Neuronal stem cell (in vitro differentiated cells): ENCODE data around the gene ADRM1.

Experiments used
- DNase-seq: peaks from one replicate; pipeline ENCODE4 v3.0.0-alpha.2; 2013; ENCODE audit warnings: low spot score
- H2AFZ ChIP-seq: one replicate; pipeline ENCODE4 v1.6.1; 2013; ENCODE audit warnings: mild to moderate bottlenecking, low read length, inconsistent platforms
- H2AK5ac ChIP-seq: 2 replicates; pipeline ENCODE4 v1.6.1; 2013; ENCODE audit warnings: low read depth, mild to moderate bottlenecking, inconsistent platforms, low read length, moderate library complexity, mixed read lengths
- H2BK120ac ChIP-seq: 2 replicates; pipeline ENCODE4 v1.6.1; 2013; ENCODE audit warnings: low read depth, mild to moderate bottlenecking, inconsistent platforms, low read length, moderate library complexity, mixed read lengths
- H2BK12ac ChIP-seq: one replicate; pipeline ENCODE4 v1.6.1; 2013; ENCODE audit warnings: low read length, inconsistent platforms
- H2BK15ac ChIP-seq: 2 replicates; pipeline ENCODE4 v1.6.1; 2013; ENCODE audit warnings: mild to moderate bottlenecking, low read length, inconsistent platforms, mixed read lengths
- H2BK5ac ChIP-seq: one replicate; pipeline ENCODE4 v1.6.1; 2013; ENCODE audit warnings: inconsistent platforms, mild to moderate bottlenecking, low read length, moderate library complexity
- H3K14ac ChIP-seq: one replicate; pipeline ENCODE4 v1.6.1; 2013; ENCODE audit warnings: low read length, inconsistent platforms
- H3K18ac ChIP-seq: 2 replicates; pipeline ENCODE4 v1.6.1; 2013; ENCODE audit warnings: low read length, inconsistent platforms
- H3K23ac ChIP-seq: 2 replicates; pipeline ENCODE4 v1.6.1; 2013; ENCODE audit warnings: low read depth, mild to moderate bottlenecking, mixed read lengths, low read length, inconsistent platforms; ENCODE audit not compliant: poor library complexity
- H3K27ac ChIP-seq: replicated peaks from 3 replicates; pipeline ENCODE4 v1.5.1; 2013; ENCODE audit warnings: low read length, inconsistent platforms
- H3K27me3 ChIP-seq, 3 experiments: 2 replicates each; pipeline ENCODE4 v1.6.1; 2013; ENCODE audit warnings: low read length in 3 of 3, mild to moderate bottlenecking in 2 of 3, inconsistent platforms in 1 of 3, low read depth in 1 of 3, mixed read lengths in 1 of 3, moderate library complexity in 1 of 3; ENCODE audit not compliant: control insufficient read depth in 3 of 3, insufficient read depth in 3 of 3
- H3K36me3 ChIP-seq, 2 donors: replicated peaks in 1 of 2; 2 replicates each; pipeline ENCODE4 v1.6.1; 2013; ENCODE audit warnings: low read length in 2 of 2; ENCODE audit not compliant: control insufficient read depth in 2 of 2, insufficient read depth in 2 of 2
- H3K4ac ChIP-seq: 2 replicates; pipeline ENCODE4 v1.6.1; 2013; ENCODE audit warnings: inconsistent platforms, mild to moderate bottlenecking, low read length, moderate library complexity
- H3K4me1 ChIP-seq, 2 donors: 1 replicate in 1 of 2; 2 replicates in 1 of 2; pipeline ENCODE4 v1.6.1; 2013; ENCODE audit warnings: low read length in 2 of 2, low read depth in 1 of 2; ENCODE audit not compliant: control insufficient read depth in 2 of 2, insufficient read depth in 1 of 2
- H3K4me2 ChIP-seq: one replicate; pipeline ENCODE4 v1.6.1; 2013; ENCODE audit warnings: mild to moderate bottlenecking, low read length, inconsistent platforms; ENCODE audit not compliant: insufficient read depth, poor library complexity, severe bottlenecking
- H3K4me3 ChIP-seq, 2 donors: 2 replicates each; pipeline ENCODE4 v1.5.1; 2013; ENCODE audit warnings: low read length in 2 of 2, mild to moderate bottlenecking in 2 of 2, inconsistent platforms in 1 of 2, moderate library complexity in 1 of 2
- H3K79me1 ChIP-seq: one replicate; pipeline ENCODE4 v1.6.1; 2013; ENCODE audit warnings: low read depth, mild to moderate bottlenecking, inconsistent platforms, low read length, moderate library complexity
- H3K9ac ChIP-seq: one replicate; pipeline ENCODE4 v1.6.1; 2013; ENCODE audit warnings: mild to moderate bottlenecking, low read depth, low read length, inconsistent platforms; ENCODE audit not compliant: poor library complexity
- H3K9me3 ChIP-seq, 2 donors: replicated peaks in 1 of 2; 2 replicates each; pipeline versions ENCODE3 to v1.6.1; 2013; ENCODE audit warnings: low read length in 2 of 2, mild to moderate bottlenecking in 2 of 2, inconsistent platforms in 1 of 2, low read depth in 1 of 2, mixed read lengths in 1 of 2, moderate library complexity in 1 of 2; ENCODE audit not compliant: control insufficient read depth in 2 of 2, insufficient read depth in 1 of 2
- H4K8ac ChIP-seq: one replicate; pipeline ENCODE4 v1.6.1; 2013; ENCODE audit warnings: low read depth, mild to moderate bottlenecking, inconsistent platforms, low read length, moderate library complexity
- H4K91ac ChIP-seq: one replicate; pipeline ENCODE4 v1.6.1; 2013; ENCODE audit warnings: low read length, low read depth, mild to moderate bottlenecking, inconsistent platforms; ENCODE audit not compliant: poor library complexity
- WGBS, 2 donors: extraction: QIAGEN DNeasy Blood & Tissue Kit; methylation state at CpG; one replicate each; pipeline ENCODE4 v1.1.7; 2013; ENCODE audit warnings: missing lambda C conversion rate in 2 of 2, mixed read lengths in 1 of 2; ENCODE audit not compliant: insufficient read length in 2 of 2, insufficient replicate concordance in 1 of 2; ENCODE audit errors: extremely low coverage in 2 of 2; 5-methylcytosine and 5-hydroxymethylcytosine counted together

ADRM1 gene

DNA sequence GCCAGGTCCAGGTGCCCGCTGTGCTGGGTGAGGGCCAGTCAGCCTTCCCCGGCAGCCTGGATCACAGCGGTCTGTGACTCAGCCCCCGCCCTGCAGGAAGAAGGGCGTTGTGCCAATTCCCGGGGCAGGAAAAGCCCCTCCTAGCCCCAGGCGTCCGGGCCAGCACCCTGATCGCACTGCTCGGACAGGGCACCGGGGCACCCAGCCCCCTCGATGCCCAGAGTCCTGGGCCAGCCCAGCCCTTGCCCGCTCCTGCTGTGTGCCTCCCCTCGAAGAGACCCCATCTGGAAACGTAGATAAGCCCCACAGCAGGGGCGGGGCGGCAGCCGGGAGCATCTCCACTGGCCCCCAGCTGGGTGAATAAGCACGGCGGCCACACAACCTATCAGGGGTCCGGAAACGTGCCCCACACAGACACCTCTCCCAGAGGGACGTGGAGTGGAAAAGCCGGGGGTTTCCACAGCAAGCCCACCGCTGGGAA, 54.4 kb downstream of the ADRM1 start:
- Histone ChIP-seq H2BK5ac (peak overlapping the region; percentile 87), H3K36me3 (peaks cover 7 to 10% of the 10 kb centered on the region in 2 donors), H3K18ac (no peak overlapping the region), H3K23ac (no peak overlapping the region), H3K14ac (no peak overlapping the region), H2BK15ac (peak overlapping the region; percentile 58), H3K27ac (no peak overlapping the region), H4K91ac (no peak overlapping the region), H2BK120ac (peak overlapping the region; percentile 61), H3K9me3 (no peaks in the 10 kb centered on the region), H3K27me3 (no peaks in the 10 kb centered on the region), H3K4ac (no peak overlapping the region), H3K4me3 (no peak overlapping the region), H3K4me2 (no peak overlapping the region), H2BK12ac (no peak overlapping the region), H4K8ac (no peak overlapping the region), H3K4me1 (peaks cover 28 to 47% of the 10 kb centered on the region in 2 donors), H3K9ac (peak overlapping the region; percentile 70), H2AFZ (no peak overlapping the region), H3K79me1 (peaks cover 41% of the 10 kb centered on the region), H2AK5ac (peak overlapping the region; percentile 52)
- DNase-seq, result no peak
- no CpG with 5 or more reads among the region's 25 CpGs for WGBS, 2 donors

DNA sequence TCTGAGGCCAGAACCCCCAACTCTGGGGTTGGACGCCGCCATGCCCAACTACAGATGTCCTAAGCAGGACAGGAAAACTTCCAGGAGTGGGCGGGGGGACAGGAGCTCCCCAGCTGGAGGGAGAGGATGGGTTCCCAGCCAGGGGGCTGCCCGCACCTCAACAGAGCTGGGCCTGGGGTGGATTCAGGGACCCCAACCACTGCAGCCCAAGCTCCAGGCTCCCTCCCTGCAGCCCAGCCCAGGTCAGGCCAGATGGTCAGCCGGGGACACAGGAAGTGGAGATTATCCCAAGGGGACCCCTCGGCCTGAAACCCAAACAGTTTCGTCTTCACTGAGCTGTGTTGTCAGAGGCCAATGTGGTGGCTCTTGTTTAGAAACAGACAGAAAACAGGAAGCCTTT, 54.9 kb downstream of the ADRM1 start:
- peaks cover 41% of the 10 kb centered on the region for H3K79me1 ChIP-seq
- DNase-seq, result no peak
- no CpG with 5 or more reads among the region's 7 CpGs for WGBS, 2 donors
- no peak overlapping the region for H3K4me2 ChIP-seq
- H2BK5ac ChIP-seq, result peak overlapping the region; percentile 35
- H3K9ac ChIP-seq, result no peak overlapping the region
- no peak overlapping the region for H3K4ac ChIP-seq
- H3K9me3 ChIP-seq, result no peaks in the 10 kb centered on the region
- peak overlapping the region; percentile 61 for H2BK120ac ChIP-seq
- no peak overlapping the region for H3K27ac ChIP-seq
- H2BK15ac ChIP-seq, result no peak overlapping the region
- H2AK5ac ChIP-seq, result no peak overlapping the region
- peak overlapping the region; percentile 89 for H3K23ac ChIP-seq
- no peak overlapping the region for H2AFZ ChIP-seq
- no peaks in the 10 kb centered on the region for H3K27me3 ChIP-seq
- no peak overlapping the region for H3K4me3 ChIP-seq
- peak overlapping the region; percentile 97 for H3K14ac ChIP-seq
- peaks cover 28 to 52% of the 10 kb centered on the region in 2 donors for H3K4me1 ChIP-seq
- peaks cover 7 to 9% of the 10 kb centered on the region in 2 donors for H3K36me3 ChIP-seq
- no peak overlapping the region for H4K91ac ChIP-seq
- H3K18ac ChIP-seq, result no peak overlapping the region
- no peak overlapping the region for H4K8ac ChIP-seq
- no peak overlapping the region for H2BK12ac ChIP-seq
